MM.1S (cell line): ENCODE data around the gene FAM177A1.

Experiments
- DNase-seq: peaks from one replicate; pipeline ENCODE4 v3.0.0-alpha.2; 2015
- H2AFZ ChIP-seq: fragments of 300-600 bp; sonication (generic); 2 replicates; pipeline ENCODE4 v1.6.0; 2016; ENCODE audit warnings: antibody characterized with exemption, low read length
- H3F3A ChIP-seq: fragments of 300-600 bp; sonication (generic); 2 replicates; pipeline ENCODE4 v1.6.1; 2016; ENCODE audit warnings: mild to moderate bottlenecking, antibody characterized with exemption, low read length, moderate library complexity, mixed read lengths; ENCODE audit not compliant: insufficient read depth
- H3K27ac ChIP-seq: fragments of 300-600 bp; sonication (generic); 2 replicates; pipeline ENCODE4 v1.5.1; 2016; ENCODE audit warnings: mild to moderate bottlenecking, low read length
- H3K27me3 ChIP-seq: fragments of 300-600 bp; sonication (generic); replicated peaks from 2 replicates; pipeline ENCODE4 v1.6.0; 2016; ENCODE audit warnings: low read length; ENCODE audit not compliant: insufficient read depth
- H3K36me3 ChIP-seq: fragments of 300-600 bp; sonication (generic); replicated peaks from 2 replicates; pipeline ENCODE4 v1.6.1; 2016; ENCODE audit warnings: mild to moderate bottlenecking, low read length, mixed read lengths; ENCODE audit not compliant: insufficient read depth
- H3K4me1 ChIP-seq: fragments of 300-600 bp; sonication (generic); 2 replicates; pipeline ENCODE4 v1.6.1; 2016; ENCODE audit warnings: low read length, mixed read lengths
- H3K4me2 ChIP-seq: fragments of 300-600 bp; sonication (generic); 2 replicates; pipeline ENCODE4 v1.6.0; 2016; ENCODE audit warnings: low read depth, low read length
- H3K4me3 ChIP-seq: fragments of 300-600 bp; sonication (generic); 2 replicates; pipeline ENCODE4 v1.5.1; 2016; ENCODE audit warnings: low read length, mixed read lengths
- H3K79me2 ChIP-seq: fragments of 300-600 bp; sonication (generic); 2 replicates; pipeline ENCODE4 v1.6.1; 2016; ENCODE audit warnings: mixed run types, low read length, mixed read lengths
- H3K9ac ChIP-seq: fragments of 300-600 bp; sonication (generic); 2 replicates; pipeline ENCODE4 v1.6.1; 2016; ENCODE audit warnings: low read length, mixed read lengths
- H3K9me2 ChIP-seq: fragments of 300-600 bp; sonication (generic); replicated peaks from 2 replicates; pipeline ENCODE4 v1.6.1; 2016; ENCODE audit warnings: mild to moderate bottlenecking, low read length, mixed read lengths; ENCODE audit not compliant: insufficient read depth
- H3K9me3 ChIP-seq: fragments of 300-600 bp; sonication (generic); replicated peaks from 2 replicates; pipeline ENCODE4 v1.6.1; 2016; ENCODE audit warnings: mild to moderate bottlenecking, low read length, mixed read lengths; ENCODE audit not compliant: insufficient read depth
- H4K20me1 ChIP-seq: fragments of 300-600 bp; sonication (generic); 2 replicates; pipeline ENCODE4 v1.6.1; 2016; ENCODE audit warnings: mild to moderate bottlenecking, low read length, moderate library complexity, mixed read lengths; ENCODE audit not compliant: insufficient read depth
- CTCF ChIP-seq: fragments of 300-600 bp; sonication (generic); IDR thresholded peaks from 2 replicates; pipeline ENCODE4 v1.5.1; 2016; ENCODE audit warnings: antibody characterized with exemption, low read length, mixed read lengths
- EZH2 ChIP-seq: fragments of 300-600 bp; sonication (generic); optimal IDR thresholded peaks from 2 replicates; pipeline ENCODE3; 2017; ENCODE audit warnings: low read depth, mild to moderate bottlenecking, antibody characterized with exemption, low read length, mixed read lengths
- EZH2phosphoT487 ChIP-seq: fragments of 300-600 bp; sonication (generic); IDR thresholded peaks from 2 replicates; pipeline ENCODE4 v1.6.1; 2018; ENCODE audit warnings: antibody characterized with exemption, low read length

The FAM177A1 gene

GRCh38 chr14:35114036-35114435 lies 68.0 kb downstream of the FAM177A1 start:
- H3K4me3 ChIP-seq = no peak overlapping the region
- H3K36me3 ChIP-seq = no peaks in the 10 kb centered on the region
- no peak overlapping the region for H3K4me2 ChIP-seq
- H3K79me2 ChIP-seq = no peaks in the 10 kb centered on the region
- no peak for TF ChIP-seq EZH2phosphoT487
- H3K9me3 ChIP-seq = no peaks in the 10 kb centered on the region
- H3K27ac ChIP-seq = no peak overlapping the region
- H3K27me3 ChIP-seq = no peaks in the 10 kb centered on the region
- H3K9me2 ChIP-seq = no peaks in the 10 kb centered on the region
- no peak for DNase-seq
- no peaks in the 10 kb centered on the region for H3F3A ChIP-seq
- no peaks in the 10 kb centered on the region for H4K20me1 ChIP-seq
- no peaks in the 10 kb centered on the region for H3K4me1 ChIP-seq
- no peak overlapping the region for H3K9ac ChIP-seq
- H2AFZ ChIP-seq = no peak overlapping the region

- Histone ChIP-seq H4K20me1 (no peaks in the 10 kb centered on the region), H3K9me2 (no peaks in the 10 kb centered on the region)
Observed at GRCh38 chr14:35116242-35116641, 70.2 kb downstream of the FAM177A1 start.

GRCh38 chr14:35117112-35117511 lies 71.0 kb downstream of the FAM177A1 start:
- H3K9me3 ChIP-seq = no peaks in the 10 kb centered on the region
- DNase-seq = no peak
- H3K27ac ChIP-seq = no peak overlapping the region
- H2AFZ ChIP-seq = no peak overlapping the region
- H3F3A ChIP-seq = 0 out of 2 replicates have a peak, but pooled peaks cover 2% of the 10 kb centered on the region
- H4K20me1 ChIP-seq = no peaks in the 10 kb centered on the region
- H3K4me2 ChIP-seq = no peak overlapping the region
- peaks cover 4% of the 10 kb centered on the region; the same call in 1 of the 2 replicates for H3K79me2 ChIP-seq
- H3K4me3 ChIP-seq = no peak overlapping the region
- H3K9ac ChIP-seq = no peak overlapping the region
- no peaks in the 10 kb centered on the region for H3K9me2 ChIP-seq
- H3K4me1 ChIP-seq = no peaks in the 10 kb centered on the region
- no peaks in the 10 kb centered on the region for H3K36me3 ChIP-seq
- TF ChIP-seq EZH2 = no peak
- no peak for TF ChIP-seq EZH2phosphoT487
- TF ChIP-seq CTCF = no peak
- no peaks in the 10 kb centered on the region for H3K27me3 ChIP-seq

More at GRCh38 chr14:35116242-35116641, 70.2 kb downstream of the FAM177A1 start:
- Histone ChIP-seq H3K27ac (no peak overlapping the region), H3K36me3 (no peaks in the 10 kb centered on the region), H3K27me3 (no peaks in the 10 kb centered on the region), H2AFZ (no peak overlapping the region), H3K9ac (no peak overlapping the region), H3K79me2 (peaks cover 4% of the 10 kb centered on the region; the same call in 1 of the 2 replicates), H3K4me2 (no peak overlapping the region), H3F3A (no peaks in the 10 kb centered on the region), H3K9me3 (no peaks in the 10 kb centered on the region), H3K4me1 (no peaks in the 10 kb centered on the region), H3K4me3 (no peak overlapping the region)
- TF ChIP-seq EZH2 (no peak), EZH2phosphoT487 (no peak), CTCF (no peak)
- DNase-seq = no peak

- Histone ChIP-seq H3K9me3 (no peaks in the 10 kb centered on the region), H3K4me1 (no peaks in the 10 kb centered on the region; the same call in 1 of the 2 replicates), H3K4me3 (peak overlapping the region; percentile 87), H3K9me2 (no peaks in the 10 kb centered on the region), H3K27ac (peak overlapping the region; percentile 98), H4K20me1 (no peaks in the 10 kb centered on the region), H3K36me3 (no peaks in the 10 kb centered on the region), H3K4me2 (peak overlapping the region; percentile 68; the same call in 1 of the 2 replicates), H3K9ac (peak overlapping the region; percentile 96), H2AFZ (peak overlapping the region; percentile 88), H3K27me3 (no peaks in the 10 kb centered on the region), H3K79me2 (peaks cover 9% of the 10 kb centered on the region), H3F3A (peaks cover 10% of the 10 kb centered on the region; the same call in 1 of the 2 replicates)
- no peak for DNase-seq
- TF ChIP-seq EZH2phosphoT487 = no peak
- no peak for TF ChIP-seq CTCF
- no peak for TF ChIP-seq EZH2
Observed at GRCh38 chr14:35121026-35121886, 75.2 kb downstream of the FAM177A1 start.
